ENCODE results near the gene GNAL. TPM values are rescaled to one million over a fixed set of nuclear protein-coding genes. Genes with fewer than 3 reads are reported as not detected.

Gene GNAL
- total and polyA plus RNA-seq, 2 experiments from 2014 or later, result 7.5 to 21.6 TPM

GRCh38 chr18:11839556-11839955 is 150.5 kb downstream of the GNAL start:
- H3K9me2 ChIP-seq (ENCODE audit: insufficient read depth), result no peaks in the 10 kb centered on the region
- Mint-ChIP-seq H3K27me3 (ENCODE audit: insufficient read depth, low read depth, poor library complexity) (no peaks in the 10 kb centered on the region), H3K4me1 (peaks cover 9% of the 10 kb centered on the region), H3K4me3 (no peak overlapping the region), H3K27ac (no peak overlapping the region), H3K36me3 (ENCODE audit: low read depth) (no peaks in the 10 kb centered on the region), H3K9me3 (no peaks in the 10 kb centered on the region)
- ATAC-seq, result no peak
- H3K27ac ChIP-seq (ENCODE audit: low read depth), result no peak overlapping the region
- no peaks in the 10 kb centered on the region for H4K20me1 ChIP-seq (replicated peaks; ENCODE audit: insufficient read depth)
- H3K4me1 ChIP-seq (ENCODE audit: insufficient read depth), result no peaks in the 10 kb centered on the region
- no peak overlapping the region for H3K4me2 ChIP-seq
- no peak for TF ChIP-seq ZNF114 (CRISPR knock-in tag; IDR thresholded peaks at IDR 0.05)
- TF ChIP-seq, protein P1, sequence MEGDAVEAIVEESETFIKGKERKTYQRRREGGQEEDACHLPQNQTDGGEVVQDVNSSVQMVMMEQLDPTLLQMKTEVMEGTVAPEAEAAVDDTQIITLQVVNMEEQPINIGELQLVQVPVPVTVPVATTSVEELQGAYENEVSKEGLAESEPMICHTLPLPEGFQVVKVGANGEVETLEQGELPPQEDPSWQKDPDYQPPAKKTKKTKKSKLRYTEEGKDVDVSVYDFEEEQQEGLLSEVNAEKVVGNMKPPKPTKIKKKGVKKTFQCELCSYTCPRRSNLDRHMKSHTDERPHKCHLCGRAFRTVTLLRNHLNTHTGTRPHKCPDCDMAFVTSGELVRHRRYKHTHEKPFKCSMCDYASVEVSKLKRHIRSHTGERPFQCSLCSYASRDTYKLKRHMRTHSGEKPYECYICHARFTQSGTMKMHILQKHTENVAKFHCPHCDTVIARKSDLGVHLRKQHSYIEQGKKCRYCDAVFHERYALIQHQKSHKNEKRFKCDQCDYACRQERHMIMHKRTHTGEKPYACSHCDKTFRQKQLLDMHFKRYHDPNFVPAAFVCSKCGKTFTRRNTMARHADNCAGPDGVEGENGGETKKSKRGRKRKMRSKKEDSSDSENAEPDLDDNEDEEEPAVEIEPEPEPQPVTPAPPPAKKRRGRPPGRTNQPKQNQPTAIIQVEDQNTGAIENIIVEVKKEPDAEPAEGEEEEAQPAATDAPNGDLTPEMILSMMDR (conservative IDR thresholded peaks at IDR 0.05; ENCODE audit: low read depth in 2 of 2), result no peak
- TF ChIP-seq, protein P2, sequence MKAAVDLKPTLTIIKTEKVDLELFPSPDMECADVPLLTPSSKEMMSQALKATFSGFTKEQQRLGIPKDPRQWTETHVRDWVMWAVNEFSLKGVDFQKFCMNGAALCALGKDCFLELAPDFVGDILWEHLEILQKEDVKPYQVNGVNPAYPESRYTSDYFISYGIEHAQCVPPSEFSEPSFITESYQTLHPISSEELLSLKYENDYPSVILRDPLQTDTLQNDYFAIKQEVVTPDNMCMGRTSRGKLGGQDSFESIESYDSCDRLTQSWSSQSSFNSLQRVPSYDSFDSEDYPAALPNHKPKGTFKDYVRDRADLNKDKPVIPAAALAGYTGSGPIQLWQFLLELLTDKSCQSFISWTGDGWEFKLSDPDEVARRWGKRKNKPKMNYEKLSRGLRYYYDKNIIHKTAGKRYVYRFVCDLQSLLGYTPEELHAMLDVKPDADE (IDR thresholded peaks at IDR 0.05), result no peak
- TF ChIP-seq ZNF331 (CRISPR knock-in tag; IDR thresholded peaks at IDR 0.05; ENCODE audit: low read depth), result no peak
- TF ChIP-seq EZH2 (IDR thresholded peaks at IDR 0.05; ENCODE audit: low read depth, unreplicated experiment), result no peak
- TF ChIP-seq POLR2AphosphoS5 (IDR thresholded peaks at IDR 0.05; ENCODE audit: low read depth), result no peak
- TF ChIP-seq, protein P3, sequence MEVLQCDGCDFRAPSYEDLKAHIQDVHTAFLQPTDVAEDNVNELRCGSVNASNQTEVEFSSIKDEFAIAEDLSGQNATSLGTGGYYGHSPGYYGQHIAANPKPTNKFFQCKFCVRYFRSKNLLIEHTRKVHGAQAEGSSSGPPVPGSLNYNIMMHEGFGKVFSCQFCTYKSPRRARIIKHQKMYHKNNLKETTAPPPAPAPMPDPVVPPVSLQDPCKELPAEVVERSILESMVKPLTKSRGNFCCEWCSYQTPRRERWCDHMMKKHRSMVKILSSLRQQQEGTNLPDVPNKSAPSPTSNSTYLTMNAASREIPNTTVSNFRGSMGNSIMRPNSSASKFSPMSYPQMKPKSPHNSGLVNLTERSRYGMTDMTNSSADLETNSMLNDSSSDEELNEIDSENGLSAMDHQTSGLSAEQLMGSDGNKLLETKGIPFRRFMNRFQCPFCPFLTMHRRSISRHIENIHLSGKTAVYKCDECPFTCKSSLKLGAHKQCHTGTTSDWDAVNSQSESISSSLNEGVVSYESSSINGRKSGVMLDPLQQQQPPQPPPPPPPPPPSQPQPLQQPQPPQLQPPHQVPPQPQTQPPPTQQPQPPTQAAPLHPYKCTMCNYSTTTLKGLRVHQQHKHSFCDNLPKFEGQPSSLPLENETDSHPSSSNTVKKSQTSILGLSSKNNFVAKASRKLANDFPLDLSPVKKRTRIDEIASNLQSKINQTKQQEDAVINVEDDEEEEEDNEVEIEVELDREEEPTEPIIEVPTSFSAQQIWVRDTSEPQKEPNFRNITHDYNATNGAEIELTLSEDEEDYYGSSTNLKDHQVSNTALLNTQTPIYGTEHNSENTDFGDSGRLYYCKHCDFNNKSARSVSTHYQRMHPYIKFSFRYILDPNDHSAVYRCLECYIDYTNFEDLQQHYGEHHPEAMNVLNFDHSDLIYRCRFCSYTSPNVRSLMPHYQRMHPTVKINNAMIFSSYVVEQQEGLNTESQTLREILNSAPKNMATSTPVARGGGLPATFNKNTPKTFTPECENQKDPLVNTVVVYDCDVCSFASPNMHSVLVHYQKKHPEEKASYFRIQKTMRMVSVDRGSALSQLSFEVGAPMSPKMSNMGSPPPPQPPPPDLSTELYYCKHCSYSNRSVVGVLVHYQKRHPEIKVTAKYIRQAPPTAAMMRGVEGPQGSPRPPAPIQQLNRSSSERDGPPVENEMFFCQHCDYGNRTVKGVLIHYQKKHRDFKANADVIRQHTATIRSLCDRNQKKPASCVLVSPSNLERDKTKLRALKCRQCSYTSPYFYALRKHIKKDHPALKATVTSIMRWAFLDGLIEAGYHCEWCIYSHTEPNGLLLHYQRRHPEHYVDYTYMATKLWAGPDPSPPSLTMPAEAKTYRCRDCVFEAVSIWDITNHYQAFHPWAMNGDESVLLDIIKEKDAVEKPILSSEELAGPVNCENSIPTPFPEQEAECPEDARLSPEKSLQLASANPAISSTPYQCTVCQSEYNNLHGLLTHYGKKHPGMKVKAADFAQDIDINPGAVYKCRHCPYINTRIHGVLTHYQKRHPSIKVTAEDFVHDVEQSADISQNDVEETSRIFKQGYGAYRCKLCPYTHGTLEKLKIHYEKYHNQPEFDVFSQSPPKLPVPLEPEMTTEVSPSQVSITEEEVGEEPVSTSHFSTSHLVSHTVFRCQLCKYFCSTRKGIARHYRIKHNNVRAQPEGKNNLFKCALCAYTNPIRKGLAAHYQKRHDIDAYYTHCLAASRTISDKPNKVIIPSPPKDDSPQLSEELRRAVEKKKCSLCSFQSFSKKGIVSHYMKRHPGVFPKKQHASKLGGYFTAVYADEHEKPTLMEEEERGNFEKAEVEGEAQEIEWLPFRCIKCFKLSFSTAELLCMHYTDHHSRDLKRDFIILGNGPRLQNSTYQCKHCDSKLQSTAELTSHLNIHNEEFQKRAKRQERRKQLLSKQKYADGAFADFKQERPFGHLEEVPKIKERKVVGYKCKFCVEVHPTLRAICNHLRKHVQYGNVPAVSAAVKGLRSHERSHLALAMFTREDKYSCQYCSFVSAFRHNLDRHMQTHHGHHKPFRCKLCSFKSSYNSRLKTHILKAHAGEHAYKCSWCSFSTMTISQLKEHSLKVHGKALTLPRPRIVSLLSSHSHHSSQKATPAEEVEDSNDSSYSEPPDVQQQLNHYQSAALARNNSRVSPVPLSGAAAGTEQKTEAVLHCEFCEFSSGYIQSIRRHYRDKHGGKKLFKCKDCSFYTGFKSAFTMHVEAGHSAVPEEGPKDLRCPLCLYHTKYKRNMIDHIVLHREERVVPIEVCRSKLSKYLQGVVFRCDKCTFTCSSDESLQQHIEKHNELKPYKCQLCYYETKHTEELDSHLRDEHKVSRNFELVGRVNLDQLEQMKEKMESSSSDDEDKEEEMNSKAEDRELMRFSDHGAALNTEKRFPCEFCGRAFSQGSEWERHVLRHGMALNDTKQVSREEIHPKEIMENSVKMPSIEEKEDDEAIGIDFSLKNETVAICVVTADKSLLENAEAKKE (CRISPR knock-in tag; IDR thresholded peaks at IDR 0.05), result no peak
- no peak for DNase-seq (ENCODE audit: low spot score)
- no peaks in the 10 kb centered on the region for H3F3A ChIP-seq (replicated peaks; ENCODE audit: low read depth)
- no peak overlapping the region for H2AFZ ChIP-seq
- no peaks in the 10 kb centered on the region for H3K79me2 ChIP-seq (replicated peaks; ENCODE audit: insufficient read depth)
- no peak overlapping the region for H3K4me3 ChIP-seq
- no peaks in the 10 kb centered on the region for H3K27me3 ChIP-seq (ENCODE audit: insufficient read depth)
- H3K36me3 ChIP-seq (ENCODE audit: insufficient read depth), result no peaks in the 10 kb centered on the region

All from GM23338 (cell line).